Mononuclear cell (primary cell): Measurements from ENCODE around the gene ARHGEF33. TPM values are rescaled to one million over a fixed set of nuclear protein-coding genes. Genes with fewer than 3 reads are reported as not detected.

Experiments
- H3K27me3 ChIP-seq: 2 replicates; pipeline ENCODE4 v1.6.0; 2011; ENCODE audit warnings: low read length, control low read depth; ENCODE audit not compliant: insufficient read depth
- H3K4me1 ChIP-seq: 2 replicates; pipeline ENCODE4 v1.5.1; 2011; ENCODE audit warnings: mild to moderate bottlenecking, low read length, control low read depth; ENCODE audit not compliant: insufficient read depth
- H3K4me3 ChIP-seq: 2 replicates; pipeline ENCODE4 v1.5.1; 2011; ENCODE audit warnings: mild to moderate bottlenecking, low read length, moderate library complexity
- H3K9me3 ChIP-seq: 2 replicates; pipeline ENCODE4 v1.5.1; 2011; ENCODE audit warnings: low read depth, mild to moderate bottlenecking, control low read depth, low read length
- total RNA-seq: library from RNA; depleted of rRNA; stranded (reverse); fragments of >200 nt; gene quantifications from one replicate; pipeline ENCODE4 v1.2.3, GENCODE V29; 2012

The ARHGEF33 gene
- total RNA-seq, 1 donor: under 0.01 TPM

DNA sequence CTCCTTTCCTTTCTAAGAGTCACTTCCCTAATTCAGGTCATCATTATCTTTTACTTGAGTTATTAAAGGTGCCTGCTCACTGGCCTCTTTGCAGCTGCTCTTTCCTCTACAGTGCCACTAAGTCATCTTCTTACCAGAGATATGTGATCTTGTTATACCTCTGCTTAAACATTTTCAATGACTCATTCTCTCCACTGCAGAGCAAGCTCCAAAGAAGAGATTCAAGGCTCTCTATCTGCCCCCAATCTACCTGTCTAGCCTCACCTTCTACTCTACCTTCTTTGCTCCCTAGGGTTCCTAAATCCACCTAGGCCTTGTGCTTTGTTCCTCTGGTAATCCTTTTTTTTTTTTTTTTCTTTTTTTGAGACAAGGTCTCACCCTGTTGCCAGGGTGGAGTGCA lies 3.1 kb downstream of the ARHGEF33 start:
- Histone ChIP-seq H3K27me3 (no peaks in the 10 kb centered on the region), H3K4me1 (no peaks in the 10 kb centered on the region), H3K4me3 (no peak overlapping the region), H3K9me3 (no peaks in the 10 kb centered on the region)

DNA sequence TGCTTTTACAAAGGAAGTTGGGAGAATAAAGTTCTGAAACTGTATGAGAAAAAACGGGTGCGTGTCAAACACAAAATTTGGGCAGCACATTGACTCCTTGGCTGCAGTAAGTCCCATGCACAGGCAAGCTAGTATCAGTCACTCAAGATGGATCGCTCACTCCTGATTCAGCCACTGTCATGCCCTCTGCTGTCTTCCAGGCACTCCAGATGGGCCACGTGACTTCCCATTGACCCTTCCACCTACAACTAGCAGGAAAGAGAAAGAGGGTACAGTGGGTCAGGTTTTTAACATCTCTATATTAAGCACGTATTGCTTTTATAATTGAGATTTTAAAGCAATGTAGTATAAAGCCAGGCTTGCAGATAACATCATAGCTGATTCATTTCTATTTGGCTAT lies 8.6 kb downstream of the ARHGEF33 start:
- H3K9me3 ChIP-seq: no peaks in the 10 kb centered on the region
- no peaks in the 10 kb centered on the region for H3K27me3 ChIP-seq

DNA sequence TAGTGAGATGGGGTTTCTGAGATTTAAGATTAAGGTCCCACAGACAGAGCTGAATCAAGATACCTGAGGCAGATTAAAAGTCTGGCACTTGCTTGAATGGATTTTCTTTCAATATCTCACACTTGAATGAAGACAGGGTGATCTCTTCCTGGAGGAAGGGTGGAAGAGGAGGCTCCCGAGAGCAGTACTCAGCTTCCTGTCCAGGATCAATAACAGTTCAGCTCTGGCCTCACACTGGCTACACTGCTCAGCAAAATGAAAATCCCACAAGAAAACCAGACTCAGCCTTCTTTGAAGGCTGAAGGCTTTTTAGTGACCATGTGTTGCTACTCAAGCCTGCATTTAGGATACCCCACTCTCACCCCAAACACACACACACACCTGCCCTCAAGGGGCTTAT lies 11.1 kb downstream of the ARHGEF33 start:
- H3K9me3 ChIP-seq: no peaks in the 10 kb centered on the region
- no peaks in the 10 kb centered on the region for H3K4me1 ChIP-seq
- H3K4me3 ChIP-seq: no peak overlapping the region
- no peaks in the 10 kb centered on the region for H3K27me3 ChIP-seq

More for the DNA sequence above, 8.6 kb downstream of the ARHGEF33 start:
- H3K4me1 ChIP-seq: no peaks in the 10 kb centered on the region
- no peak overlapping the region for H3K4me3 ChIP-seq

DNA sequence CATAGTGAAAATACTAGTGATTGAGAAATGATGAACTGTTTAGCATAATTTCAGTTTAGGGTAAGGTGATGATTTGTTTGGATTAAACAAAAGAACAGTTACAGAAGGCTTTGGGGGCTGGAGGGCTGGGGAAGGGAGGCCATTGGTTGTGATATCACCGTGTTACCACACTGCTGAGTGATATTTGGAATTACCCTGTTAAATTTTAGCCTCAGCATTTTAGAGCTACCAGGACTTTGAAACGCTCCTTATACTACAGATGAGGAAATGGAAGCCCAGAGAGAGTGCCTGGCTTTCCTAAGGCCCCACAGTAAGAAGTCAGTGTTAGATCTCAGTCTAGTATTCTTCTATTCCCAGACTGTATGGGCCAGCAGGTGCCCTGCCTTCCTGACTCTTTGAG lies 15.6 kb downstream of the ARHGEF33 start:
- H3K27me3 ChIP-seq: no peaks in the 10 kb centered on the region
- H3K4me1 ChIP-seq: no peaks in the 10 kb centered on the region
- no peaks in the 10 kb centered on the region for H3K9me3 ChIP-seq
- H3K4me3 ChIP-seq: no peak overlapping the region

DNA sequence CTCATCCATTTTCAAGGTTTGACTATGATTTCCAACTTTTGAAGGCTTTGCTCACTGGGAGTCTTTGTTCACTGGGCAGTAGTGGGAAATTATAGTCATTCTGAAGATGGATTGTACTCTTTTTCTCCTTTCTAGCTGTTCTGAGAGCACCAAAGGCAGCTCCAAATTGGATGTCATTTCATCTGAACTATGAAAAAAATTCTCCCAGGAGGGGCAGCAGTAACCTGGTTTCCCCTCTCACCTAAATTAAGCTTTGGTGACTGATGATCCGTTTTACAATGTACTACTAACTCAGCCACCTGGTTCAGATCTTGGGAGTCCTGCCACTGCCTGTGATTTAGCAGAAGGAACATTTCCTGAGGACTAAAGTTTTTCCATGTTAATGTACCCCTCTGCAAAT lies 17.6 kb downstream of the ARHGEF33 start:
- no peak overlapping the region for H3K4me3 ChIP-seq
- no peaks in the 10 kb centered on the region for H3K9me3 ChIP-seq
- H3K4me1 ChIP-seq: no peaks in the 10 kb centered on the region
- H3K27me3 ChIP-seq: no peaks in the 10 kb centered on the region

DNA sequence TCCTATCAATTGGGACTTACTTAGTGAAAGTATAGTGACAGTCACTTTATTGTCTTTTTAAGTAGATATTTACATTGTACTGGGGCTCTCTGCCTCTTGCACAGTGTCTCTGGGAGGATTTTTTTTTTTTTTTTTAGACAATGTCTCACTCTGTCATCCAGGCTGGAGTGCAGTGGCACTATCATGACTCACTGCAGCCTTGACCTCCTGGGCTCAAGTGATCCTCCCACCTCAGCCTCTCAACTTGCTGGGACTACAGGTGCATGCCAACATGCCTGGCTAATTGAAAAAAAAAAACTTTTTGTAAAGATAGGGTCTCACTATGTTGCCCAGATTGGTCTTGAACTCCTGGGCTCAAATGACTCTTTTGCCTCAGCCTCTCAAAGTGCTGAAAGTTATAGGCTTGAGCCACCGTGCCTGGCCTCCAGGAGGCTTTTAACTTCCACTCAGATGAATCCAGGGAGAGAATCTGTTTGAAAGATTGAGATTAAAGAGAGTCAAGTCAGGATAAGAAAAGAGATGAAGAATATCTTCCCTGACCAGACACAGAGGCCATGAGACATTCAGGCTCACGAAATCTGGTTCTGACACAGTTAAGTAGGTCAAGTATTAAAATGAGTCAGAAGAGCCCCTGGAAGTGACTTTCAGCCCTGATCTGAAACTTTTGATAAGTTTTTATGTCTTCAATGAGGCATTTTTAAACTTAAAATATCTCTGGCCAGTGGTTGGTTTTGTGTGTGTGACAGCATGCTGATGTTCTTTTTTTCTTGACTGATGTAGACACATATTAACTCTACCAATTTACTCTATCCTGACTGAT lies 18.3 kb downstream of the ARHGEF33 start:
- H3K4me1 ChIP-seq: no peaks in the 10 kb centered on the region
- no peaks in the 10 kb centered on the region for H3K27me3 ChIP-seq
- no peak overlapping the region for H3K4me3 ChIP-seq
- no peaks in the 10 kb centered on the region for H3K9me3 ChIP-seq

DNA sequence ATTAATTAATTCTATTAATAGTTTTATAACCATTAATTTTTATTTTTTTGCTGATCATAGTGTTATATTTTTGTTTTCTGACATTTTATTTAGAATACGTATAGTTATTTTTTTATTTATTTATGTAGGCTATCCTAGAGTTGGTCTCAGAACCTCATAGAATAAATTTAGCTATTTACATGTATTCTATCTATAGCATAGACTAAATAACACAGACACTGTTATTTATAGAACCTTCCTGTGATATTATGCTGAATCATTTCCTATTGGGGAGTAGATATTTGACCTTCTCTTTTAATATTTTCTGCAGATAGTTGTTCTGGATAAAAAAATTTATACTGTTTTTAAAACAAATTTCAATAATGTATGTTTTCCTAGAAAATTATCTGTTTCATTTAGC lies 20.2 kb downstream of the ARHGEF33 start:
- Histone ChIP-seq H3K9me3 (no peaks in the 10 kb centered on the region), H3K4me1 (no peaks in the 10 kb centered on the region), H3K4me3 (no peak overlapping the region), H3K27me3 (no peaks in the 10 kb centered on the region)

DNA sequence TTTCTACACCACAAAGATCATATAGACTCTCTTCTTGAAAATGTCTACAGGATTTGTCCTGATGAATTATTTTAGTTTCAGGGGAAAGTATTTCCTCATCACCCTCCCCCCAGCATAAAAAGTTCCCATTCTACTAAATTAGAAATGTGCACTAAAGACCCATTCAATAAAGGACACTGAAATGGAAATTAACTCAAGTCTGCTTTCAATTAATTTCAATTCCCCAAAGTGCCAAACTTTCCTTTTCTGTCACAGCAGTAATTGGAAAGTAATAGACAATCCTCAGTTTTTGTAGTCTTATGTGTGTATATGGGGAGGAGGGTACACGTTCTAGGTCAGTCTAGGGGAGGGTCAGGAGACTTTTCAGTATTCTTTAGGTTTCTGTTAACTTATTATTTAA lies 21.5 kb downstream of the ARHGEF33 start:
- Histone ChIP-seq H3K4me3 (no peak overlapping the region), H3K4me1 (no peaks in the 10 kb centered on the region), H3K9me3 (no peaks in the 10 kb centered on the region), H3K27me3 (no peaks in the 10 kb centered on the region)

DNA sequence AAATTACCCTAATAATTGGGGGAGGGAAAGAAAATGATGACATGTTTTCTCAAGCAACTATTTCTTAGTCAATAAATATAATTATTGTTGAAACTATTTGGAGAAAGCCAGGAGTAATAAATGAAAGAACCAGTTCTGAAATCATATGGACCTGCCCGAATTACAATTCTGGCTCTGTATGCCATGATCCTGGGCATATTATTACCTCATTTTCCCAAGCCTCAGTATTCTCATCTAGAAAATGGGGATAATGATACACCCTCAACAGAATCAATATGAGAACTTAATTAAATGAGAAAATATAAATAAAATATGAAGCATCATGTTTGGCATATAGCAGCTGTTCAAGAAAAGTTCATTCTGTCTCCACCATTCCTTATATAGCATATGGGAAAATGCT lies 22.9 kb downstream of the ARHGEF33 start:
- Histone ChIP-seq H3K4me1 (no peaks in the 10 kb centered on the region), H3K27me3 (no peaks in the 10 kb centered on the region), H3K9me3 (no peaks in the 10 kb centered on the region), H3K4me3 (no peak overlapping the region)

DNA sequence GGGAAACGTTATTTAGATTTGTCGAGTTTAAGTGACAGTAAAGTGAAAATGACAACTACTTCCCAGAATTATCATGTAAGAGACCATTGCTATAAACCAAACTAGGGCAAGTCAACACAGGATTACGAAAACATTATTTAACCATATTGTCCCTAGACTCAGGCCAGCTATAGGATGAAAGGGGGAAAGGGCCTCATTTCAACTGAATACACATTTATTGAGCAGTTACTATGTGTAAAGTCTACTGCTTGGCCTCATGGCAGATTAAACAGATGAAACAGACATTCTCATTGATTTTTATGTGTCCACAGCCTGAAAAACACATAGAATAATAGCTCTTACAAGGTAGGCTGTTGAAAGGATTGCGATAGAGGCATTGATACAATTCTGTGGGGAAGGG lies 32.7 kb downstream of the ARHGEF33 start:
- no peaks in the 10 kb centered on the region for H3K27me3 ChIP-seq
- H3K4me1 ChIP-seq: no peaks in the 10 kb centered on the region
- no peak overlapping the region for H3K4me3 ChIP-seq
- H3K9me3 ChIP-seq: no peaks in the 10 kb centered on the region

DNA sequence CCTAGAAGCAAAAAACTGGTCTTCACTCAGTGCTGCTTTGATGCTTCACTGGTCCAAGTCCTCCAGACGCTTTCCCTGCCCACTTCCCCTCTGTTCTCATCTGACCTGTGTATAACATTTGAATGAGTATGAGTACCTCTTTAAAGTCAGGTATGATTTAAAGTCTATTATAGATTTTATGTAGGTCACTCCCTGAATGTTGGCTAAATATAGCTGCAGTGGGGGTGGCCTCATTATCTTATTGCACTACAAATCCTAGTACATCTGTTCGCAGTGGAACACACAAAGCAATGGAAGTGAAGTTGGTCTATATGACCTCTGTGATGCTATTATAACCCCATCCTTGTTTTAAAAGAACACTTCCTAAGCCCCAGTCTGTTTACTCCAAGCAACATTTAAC lies 33.2 kb downstream of the ARHGEF33 start:
- Histone ChIP-seq H3K4me3 (no peak overlapping the region), H3K27me3 (no peaks in the 10 kb centered on the region), H3K9me3 (no peaks in the 10 kb centered on the region), H3K4me1 (no peaks in the 10 kb centered on the region)

DNA sequence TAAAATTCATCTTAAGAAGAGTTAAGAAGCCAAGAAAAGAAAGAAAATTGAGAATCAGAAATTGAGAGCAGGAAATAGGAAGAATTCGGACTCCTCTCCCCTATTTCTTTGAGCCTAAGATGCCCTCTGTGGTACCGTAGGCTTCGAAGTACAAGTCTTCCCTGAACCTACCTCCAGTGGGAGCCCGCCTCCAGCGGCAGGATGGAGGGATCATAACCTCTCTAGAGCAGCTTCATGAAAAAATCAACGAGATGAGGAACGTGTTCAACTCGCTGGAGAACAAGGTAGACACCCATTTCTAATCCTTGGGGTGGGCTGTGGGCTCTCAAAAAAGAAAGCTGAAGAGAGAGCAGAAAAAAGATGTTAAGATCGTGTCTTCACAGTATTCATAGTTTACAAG lies 36.3 kb downstream of the ARHGEF33 start:
- Histone ChIP-seq H3K9me3 (no peaks in the 10 kb centered on the region), H3K4me1 (no peaks in the 10 kb centered on the region), H3K4me3 (no peak overlapping the region), H3K27me3 (no peaks in the 10 kb centered on the region)

DNA sequence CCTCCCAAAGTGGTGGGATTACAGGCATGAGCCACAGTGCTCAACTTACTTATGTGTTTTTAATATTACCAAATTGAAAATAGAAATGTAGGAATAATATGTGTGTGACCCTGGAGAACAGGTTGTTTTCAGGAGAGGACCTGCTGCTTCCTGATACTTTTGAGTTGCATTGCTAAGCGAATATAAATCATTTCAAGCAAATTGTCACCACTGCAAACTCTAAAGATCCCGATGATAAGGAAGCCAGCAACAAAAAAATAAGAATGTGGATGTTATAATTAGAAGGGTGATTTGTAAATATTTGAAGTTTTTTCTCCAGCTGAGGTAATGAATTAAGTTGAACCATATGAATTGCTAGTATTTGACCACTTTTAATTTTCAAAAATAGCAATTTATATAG lies 40.9 kb downstream of the ARHGEF33 start:
- H3K4me3 ChIP-seq: no peak overlapping the region
- H3K4me1 ChIP-seq: no peaks in the 10 kb centered on the region
- H3K27me3 ChIP-seq: no peaks in the 10 kb centered on the region
- H3K9me3 ChIP-seq: no peaks in the 10 kb centered on the region

DNA sequence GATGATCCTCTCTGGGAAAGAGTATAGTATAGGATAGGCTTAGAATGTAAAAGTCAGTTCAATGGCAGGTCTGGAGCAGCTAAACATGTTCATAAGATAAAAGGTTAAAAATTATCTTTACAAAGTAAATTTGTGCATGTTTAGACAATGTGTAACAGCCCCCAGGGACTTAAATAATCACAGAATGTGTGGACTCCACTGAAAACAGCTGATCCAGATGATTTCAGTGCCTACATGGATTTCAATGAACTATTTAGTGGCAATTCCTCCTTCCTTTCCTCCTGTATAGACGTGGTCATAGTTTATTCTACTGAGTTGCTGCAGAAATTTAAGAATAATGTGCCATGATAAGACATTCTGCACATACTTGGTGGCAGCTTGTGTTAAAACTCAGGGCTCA lies 42.9 kb downstream of the ARHGEF33 start:
- no peaks in the 10 kb centered on the region for H3K27me3 ChIP-seq
- H3K4me1 ChIP-seq: no peaks in the 10 kb centered on the region
- no peak overlapping the region for H3K4me3 ChIP-seq
- no peaks in the 10 kb centered on the region for H3K9me3 ChIP-seq

DNA sequence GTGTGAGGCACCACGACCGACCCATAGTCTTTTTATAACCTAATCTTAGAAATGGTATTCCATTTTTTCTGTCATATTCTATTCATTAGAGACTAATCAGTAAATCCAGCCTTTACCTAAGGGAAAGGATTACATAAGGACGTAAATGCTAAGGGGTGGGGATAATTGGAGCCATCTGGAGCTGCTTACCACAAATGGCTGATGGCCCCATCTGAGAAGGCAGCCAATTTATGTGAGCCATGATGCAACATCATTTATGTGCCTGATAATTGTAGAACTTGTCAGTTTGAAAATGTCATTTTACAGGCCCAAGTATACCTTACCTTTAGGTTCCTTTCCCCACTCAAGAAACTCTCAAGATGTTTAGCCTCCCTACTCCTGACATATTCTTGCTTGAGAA lies 44.0 kb downstream of the ARHGEF33 start:
- no peak overlapping the region for H3K4me3 ChIP-seq
- no peaks in the 10 kb centered on the region for H3K9me3 ChIP-seq
- H3K27me3 ChIP-seq: no peaks in the 10 kb centered on the region
- no peaks in the 10 kb centered on the region for H3K4me1 ChIP-seq

DNA sequence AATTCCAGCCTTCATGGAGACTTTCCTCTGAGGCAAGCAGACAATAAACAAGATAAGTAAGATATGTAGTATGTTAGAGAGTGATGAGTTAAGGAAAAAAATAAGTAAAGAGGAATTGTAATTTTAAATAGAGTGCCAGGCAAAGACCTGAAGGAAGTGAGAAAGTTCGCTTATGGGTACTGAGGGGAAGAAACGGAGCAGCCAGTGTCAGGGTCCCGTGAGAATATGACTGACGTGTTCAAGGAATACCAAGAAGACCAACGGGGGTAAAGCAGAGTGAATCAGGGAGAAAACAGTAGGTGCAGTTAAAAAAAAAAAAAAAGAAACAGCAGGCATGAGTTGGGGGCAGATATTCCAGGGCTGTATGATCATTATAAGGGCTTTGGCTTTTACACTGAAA lies 45.1 kb downstream of the ARHGEF33 start:
- Histone ChIP-seq H3K4me1 (no peaks in the 10 kb centered on the region), H3K27me3 (no peaks in the 10 kb centered on the region), H3K9me3 (no peaks in the 10 kb centered on the region), H3K4me3 (no peak overlapping the region)
